Measurements from ENCODE around the gene CHST14.
A peak's percentile ranks its signal among the peaks of the same experiment; 100 is the strongest.
"Not testable (repeated sequence)": the region's sequence is repeated elsewhere in the genome, so short reads cannot be mapped to it uniquely, and the experiment has no call there.

CHST14 gene

GRCh38 chr15:40440743-40441564, 29.8 kb upstream of the CHST14 start, which contains the start of gene BAHD1:
Gene BAHD1, plus strand, starts transcription at chr15:40440953. Its CDS starts 17,512 bp downstream, at chr15:40458465.
- DNase-seq (ENCODE audit: low read depth in 2 of 2), result peak; percentile 93 to 94

DNA sequence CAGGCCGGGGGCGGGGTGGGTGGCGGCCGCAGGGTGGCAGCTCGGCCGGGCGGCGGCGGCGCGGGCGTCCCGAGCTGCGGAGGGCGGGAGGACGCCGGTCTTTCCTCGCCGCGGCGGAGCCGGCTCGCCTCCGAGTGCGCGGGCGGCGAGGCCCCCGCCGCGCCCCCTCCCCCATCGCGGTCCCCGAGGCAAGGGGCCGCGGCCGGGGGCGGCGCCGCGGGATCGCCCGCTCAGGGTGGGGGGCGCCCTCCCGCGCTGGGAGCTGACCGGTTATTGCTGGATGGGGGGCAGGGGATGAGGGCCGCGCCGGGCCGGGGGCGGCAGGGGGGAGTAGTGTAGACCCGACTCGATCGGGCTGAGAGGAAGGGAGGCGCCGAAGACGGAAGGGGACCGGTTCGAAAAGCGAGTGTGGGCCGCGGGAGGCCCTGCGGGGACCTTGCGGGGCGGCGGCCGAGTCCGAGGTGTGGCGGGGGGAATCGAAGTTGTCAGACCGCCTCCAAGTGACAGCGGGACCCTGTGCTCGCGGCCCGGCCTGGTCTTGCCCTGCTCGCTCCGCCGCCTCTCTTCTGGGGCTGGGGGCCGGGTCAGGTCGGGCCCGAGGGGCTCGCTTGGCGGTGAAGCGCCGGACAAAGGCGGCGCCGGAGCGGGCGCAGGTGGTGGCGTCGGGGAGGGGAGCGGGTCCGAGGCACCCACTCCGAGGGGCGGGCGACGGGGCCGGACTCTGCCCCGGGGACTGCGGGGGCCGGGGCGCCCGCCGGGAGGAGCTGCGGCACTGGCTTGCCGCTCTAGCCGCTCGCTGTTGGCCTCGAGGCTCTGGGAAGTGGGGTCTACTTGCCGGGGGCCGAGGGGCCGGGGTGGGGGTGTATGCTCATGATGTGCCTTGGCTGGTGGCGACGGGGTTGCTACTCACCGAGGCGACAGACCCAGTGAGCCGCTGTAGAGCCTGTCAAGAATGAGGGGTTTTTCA, 28.9 kb upstream of the CHST14 start:
- no peak for DNase-seq (ENCODE audit: low read depth in 2 of 2)

GRCh38 chr15:40443255-40443654, 27.5 kb upstream of the CHST14 start:
- DNase-seq (ENCODE audit: low read depth in 2 of 2), result no peak

DNA sequence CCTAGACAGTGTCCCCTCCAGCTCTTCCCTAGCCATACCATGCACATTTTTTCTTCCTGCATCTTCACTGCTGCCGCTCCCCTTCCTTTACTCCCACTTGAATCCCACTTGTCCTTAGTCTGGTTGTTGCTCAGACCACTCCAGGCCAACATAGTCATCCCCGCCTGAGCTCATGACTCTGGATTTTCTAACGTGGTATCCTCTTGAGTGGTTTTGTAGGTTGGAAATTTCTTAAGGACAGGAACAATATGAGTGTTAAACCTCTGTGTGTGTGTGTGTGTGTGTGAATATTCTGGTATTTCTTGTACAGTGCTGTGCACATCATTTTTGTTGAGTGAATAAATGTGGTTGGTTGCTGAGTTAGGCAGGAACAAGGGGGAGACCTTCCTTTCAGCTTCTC, 26.9 kb upstream of the CHST14 start:
- no peak for DNase-seq (ENCODE audit: low read depth in 2 of 2)

GRCh38 chr15:40444736-40445135, 26.0 kb upstream of the CHST14 start:
- no peak for DNase-seq (ENCODE audit: low read depth in 2 of 2)

DNA sequence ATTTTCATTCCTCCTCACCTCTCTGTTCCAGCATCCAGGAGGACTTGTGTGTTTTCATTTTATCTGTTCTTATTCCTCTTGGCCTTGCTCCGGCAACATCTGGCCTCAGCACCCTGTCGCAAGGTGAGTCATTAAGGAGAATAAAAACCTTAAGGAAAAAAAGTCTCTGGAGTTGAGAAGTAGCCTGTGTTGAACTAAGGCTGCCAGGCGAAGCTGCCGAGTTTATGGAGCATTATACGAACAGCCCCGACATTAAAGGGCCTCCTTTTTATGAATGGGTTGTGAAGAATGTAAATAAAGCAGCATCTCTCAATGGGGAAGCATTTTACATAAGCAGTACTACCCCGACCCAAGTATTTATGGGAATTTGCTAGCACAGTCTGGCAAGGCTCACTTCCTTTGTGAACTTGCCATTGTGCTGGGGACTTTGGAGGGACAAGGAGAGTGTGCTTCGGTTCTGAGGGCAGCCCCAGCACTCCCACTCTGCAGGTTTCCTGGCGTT, 25.3 kb upstream of the CHST14 start:
- no peak for DNase-seq (ENCODE audit: low read depth in 2 of 2)

- DNase-seq (ENCODE audit: low read depth in 2 of 2), result no peak
These were observed 24.6 kb upstream of the CHST14 start for GRCh38 chr15:40446144-40446543.

DNA sequence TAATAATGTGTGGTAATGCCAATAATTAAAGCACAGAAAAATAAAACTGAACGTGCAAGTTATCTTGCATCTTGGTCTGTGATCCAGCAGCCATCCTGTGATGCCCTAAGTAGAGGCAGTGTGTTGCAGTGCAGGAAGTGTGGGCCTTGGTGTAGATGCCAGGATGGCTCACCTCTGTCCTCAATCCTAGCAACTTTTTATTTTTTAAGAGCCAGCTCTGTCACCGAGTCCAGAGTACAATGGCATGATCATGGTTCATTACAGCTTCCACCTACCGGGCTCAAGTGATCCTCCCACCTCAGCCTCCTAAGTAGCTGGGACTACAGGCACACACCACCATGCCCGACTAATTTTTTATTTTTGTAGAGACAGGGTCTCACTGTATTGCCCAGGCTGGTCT, 22.4 kb upstream of the CHST14 start:
- DNase-seq (ENCODE audit: low read depth in 2 of 2), result no peak

DNA sequence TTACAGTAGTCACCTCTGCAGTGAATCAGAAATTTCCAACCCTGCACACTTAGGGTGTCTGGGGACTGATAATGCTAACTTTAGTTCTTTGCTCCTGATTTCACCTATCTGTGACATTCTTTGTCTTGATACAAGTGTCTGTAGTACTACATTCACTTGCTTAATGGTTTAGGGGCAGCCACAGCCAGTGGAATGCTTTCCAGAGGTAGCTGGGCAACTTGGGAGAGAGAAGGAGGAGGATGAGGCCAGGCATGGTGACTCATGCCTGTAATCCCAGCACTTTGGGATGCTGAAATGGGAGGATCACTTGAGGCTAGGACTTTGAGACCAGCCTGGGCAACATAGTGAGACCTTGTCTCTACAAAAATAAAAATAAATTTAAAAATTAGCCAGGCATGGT, 21.5 kb upstream of the CHST14 start:
- DNase-seq (ENCODE audit: low read depth in 2 of 2), result no peak

DNA sequence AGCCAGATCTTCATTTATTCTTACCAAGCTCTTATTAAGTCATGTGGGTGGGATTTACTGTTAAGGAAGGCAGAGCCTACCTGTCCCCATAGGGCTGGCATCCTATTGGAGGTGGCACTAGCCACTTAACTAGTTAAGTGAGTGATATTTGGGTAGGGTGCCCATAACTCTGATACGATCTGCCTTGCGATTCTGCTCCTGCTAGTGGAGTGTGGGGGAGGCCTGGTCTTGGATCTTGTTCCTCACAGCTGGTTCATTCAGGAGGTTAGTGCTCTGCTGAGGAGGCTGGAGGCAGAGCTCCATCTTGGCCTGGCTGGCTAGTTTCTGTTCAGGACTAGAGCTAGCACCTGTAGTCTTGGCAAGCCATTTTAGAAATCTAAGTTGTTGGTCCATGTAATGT, 20.7 kb upstream of the CHST14 start:
- DNase-seq (ENCODE audit: low read depth in 2 of 2), result no peak

GRCh38 chr15:40451527-40452158, 19.1 kb upstream of the CHST14 start:
- DNase-seq (ENCODE audit: low read depth in 2 of 2), result no peak

DNA sequence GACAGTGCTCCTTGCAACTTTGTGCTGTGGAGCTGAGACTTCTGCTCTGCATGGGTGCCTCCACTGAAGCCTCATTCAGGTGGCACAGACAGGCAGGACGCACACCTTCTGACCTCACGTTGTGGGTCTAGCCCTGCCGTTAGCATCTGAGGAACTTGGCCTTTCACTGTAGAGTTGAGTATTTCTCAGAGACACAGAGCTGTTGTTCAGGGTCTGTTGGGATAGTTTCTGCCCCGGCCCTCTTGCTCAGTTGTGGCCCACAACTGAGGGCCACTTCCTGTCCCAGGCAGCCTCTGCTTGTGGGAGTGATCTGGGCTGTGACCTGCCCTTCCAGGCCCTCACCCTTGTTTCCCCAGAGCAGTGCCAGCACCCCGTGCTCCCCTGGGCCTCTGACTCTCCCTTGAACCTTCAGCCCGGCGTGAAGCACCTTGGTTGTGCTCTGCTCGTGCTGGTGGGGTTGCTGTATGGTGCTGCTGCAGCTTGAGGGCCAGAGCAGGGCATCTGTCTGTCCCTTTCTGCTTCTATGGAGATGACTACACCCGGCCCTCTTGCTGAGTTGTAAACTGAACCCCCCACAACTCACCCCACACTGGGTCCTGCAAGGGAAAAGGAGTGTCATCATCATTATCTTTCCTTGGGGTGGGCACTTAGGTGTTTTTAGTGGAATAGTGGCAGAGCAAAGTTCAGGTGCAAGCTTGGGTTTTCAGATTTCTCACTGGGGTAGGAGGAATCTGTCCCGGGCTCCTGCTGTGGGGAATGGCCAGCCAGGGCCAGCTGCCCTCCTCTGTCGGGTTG, 18.3 kb upstream of the CHST14 start:
- no peak for DNase-seq (ENCODE audit: low read depth in 2 of 2)

DNA sequence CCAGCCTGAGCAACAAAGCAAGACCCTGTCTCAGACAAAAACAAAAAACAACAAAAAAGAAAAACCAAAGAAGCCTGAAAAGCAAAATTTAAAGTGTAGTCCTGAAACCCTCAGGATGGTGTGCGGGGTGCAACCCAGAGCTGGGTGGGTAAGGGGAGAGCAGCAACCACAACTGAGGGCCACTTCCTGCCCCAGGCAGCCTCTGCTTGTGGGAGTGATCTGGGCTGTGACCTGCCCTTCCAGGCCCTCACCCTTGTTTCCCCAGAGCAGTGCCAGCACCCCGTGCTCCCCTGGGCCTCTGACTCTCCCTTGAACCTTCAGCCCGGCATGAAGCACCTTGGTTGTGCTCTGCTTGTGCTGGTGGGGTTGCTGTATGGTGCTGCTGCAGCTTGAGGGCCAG, 16.8 kb upstream of the CHST14 start:
- not testable (repeated sequence) for DNase-seq (ENCODE audit: low read depth in 2 of 2)

- DNase-seq (ENCODE audit: low read depth in 2 of 2), result no peak
These were observed 15.8 kb upstream of the CHST14 start for GRCh38 chr15:40454904-40455391.

DNA sequence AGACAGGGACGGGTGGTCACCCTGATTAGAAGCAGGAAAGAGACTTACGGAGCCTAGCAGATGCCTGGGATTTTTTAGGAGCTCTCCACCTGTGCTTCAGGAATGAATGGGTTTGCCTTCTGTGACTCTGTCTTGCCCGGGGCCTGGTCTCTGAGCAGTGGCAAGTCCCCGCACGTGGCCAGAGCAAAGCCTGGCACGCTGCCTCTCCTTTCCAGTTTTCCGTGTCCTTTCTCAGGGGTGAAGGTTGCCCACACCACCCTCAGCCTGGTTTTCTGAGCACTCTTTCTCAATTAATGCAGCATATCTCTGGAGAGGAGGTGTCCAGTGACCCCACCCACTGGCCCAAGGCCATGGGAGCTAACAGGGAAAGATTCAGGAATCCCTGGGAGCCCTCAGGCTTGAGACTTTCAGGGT, 14.5 kb upstream of the CHST14 start:
- no peak for DNase-seq (ENCODE audit: low read depth in 2 of 2)

DNA sequence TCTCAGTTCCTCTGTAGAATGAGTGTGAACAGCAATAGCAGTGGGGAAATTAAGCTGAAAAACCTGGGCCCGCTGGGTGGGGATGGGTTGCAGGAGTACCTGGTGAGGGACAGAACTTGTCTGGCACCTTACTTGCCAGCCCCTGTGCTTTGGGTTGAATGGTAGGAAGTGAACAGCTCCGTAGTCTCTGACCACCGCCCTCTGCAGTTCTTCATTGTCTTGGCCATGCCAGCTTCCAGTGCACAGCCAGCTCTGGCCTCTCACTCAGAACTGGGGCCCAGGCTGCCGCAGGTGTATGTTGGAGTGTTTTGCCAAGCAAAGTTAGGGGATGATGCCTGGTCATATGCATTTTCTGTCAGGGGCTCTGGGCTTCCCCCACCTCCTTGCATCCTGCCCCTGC, 14.0 kb upstream of the CHST14 start:
- no peak for DNase-seq (ENCODE audit: low read depth in 2 of 2)

- no peak for DNase-seq (ENCODE audit: low read depth in 2 of 2)
These were observed 12.1 kb upstream of the CHST14 start for GRCh38 chr15:40458495-40459371.

DNA sequence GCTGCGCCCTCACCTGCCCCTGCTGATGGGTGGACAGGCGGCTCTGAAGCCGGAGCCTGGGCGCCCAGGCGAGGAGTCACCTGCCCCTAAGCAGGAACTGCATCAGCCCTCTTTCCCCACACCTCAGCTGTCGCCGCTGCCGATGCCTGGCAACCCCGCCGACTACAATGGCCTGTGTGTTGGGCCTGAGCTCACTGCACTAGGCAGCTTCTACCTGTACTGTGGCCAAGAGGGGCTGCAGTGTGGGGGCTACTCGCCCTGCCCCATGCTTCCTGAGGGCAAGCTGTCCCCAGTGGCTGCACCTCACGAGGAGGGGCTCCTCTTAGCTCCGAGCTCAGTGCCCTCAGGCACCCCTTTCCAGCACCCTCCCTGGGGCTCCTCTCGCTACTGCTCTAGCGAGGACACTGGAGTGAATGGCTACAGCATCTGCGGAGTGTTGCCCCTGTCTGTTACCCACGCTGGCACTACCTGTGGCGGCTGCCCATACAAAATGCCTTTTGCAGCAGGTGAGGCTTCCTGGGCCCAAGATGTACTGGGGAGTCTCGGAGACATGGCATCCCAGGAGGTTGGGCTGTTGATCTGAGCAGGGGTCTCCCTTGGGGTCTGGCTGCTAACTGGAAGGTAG, 11.3 kb upstream of the CHST14 start:
- no peak for DNase-seq (ENCODE audit: low read depth in 2 of 2)

DNA sequence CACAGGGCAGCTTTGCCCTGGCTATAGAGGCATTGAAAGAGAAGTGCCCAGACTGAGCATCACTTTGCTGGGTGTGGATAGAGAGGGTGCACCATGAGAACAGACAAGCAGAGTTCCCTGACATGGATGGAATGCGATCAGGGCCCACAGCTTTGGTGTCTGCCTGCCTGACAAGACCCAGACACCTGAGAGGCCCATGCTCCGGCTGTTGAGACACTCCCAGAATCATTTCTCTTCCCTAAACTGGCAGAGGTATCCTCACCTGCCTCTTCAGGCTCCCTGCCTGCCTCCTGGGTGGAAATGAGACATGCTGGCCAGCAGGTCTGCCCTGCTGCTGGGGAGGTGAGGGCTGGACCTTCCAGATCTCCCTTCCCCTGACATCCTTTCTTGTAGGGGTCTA, 10.4 kb upstream of the CHST14 start:
- no peak for DNase-seq (ENCODE audit: low read depth in 2 of 2)

GRCh38 chr15:40461958-40462357, 8.8 kb upstream of the CHST14 start:
- no peak for DNase-seq (ENCODE audit: low read depth in 2 of 2)

Data from activated CD4-positive, alpha-beta T cell treated with anti-CD3 and anti-CD28 coated beads for 24 hours (primary cell).